Measurements from ENCODE around the gene RGS1.

GRCh38 chr1:192529811-192530210 is 45.8 kb upstream of the RGS1 start:
- no peak for TF ChIP-seq CTCF (conservative IDR thresholded peaks at IDR 0.05)
- no peak for TF ChIP-seq ZFX (IDR thresholded peaks at IDR 0.05)

All from C4-2B (cell line).